HepG2 (cell line): ENCODE results near the gene KDM2B. TPM values are rescaled to one million over a fixed set of nuclear protein-coding genes. Genes with fewer than 3 reads are reported as not detected.

Source experiments
- ATAC-seq: fragments of 200-7000 bp; cut with Tn5 transposase; 3 replicates; pipeline ENCODE4 v1.9.1; 2020; ENCODE audit warnings: mild to moderate bottlenecking, moderate library complexity
- BruUV-seq: library from RNA; stranded (reverse); fragments of 400-500 nt; replicated peaks from 2 replicates; lab custom pipeline; 2021; lab: Mats Ljungman, UMichigan
- CTCF ChIA-PET: fragments of 300-600 bp; formaldehyde crosslinking; extraction: SDS; loops from one replicate; lab custom pipeline; 2021; ENCODE audit warnings: low total read pairs, inconsistent platforms, low intra/inter-chr PET ratio; lab: Yijun Ruan, JAX
- POLR2A ChIA-PET: fragments of 350-600 bp; sonication (Branson Sonifier 250); formaldehyde crosslinking; loops from one replicate; lab custom pipeline; 2020; ENCODE audit warnings: antibody characterized with exemption, inconsistent platforms; lab: Yijun Ruan, JAX
- DNase-seq: peaks from one replicate; pipeline ENCODE4 v3.0.0-alpha.2; 2015; ENCODE audit warnings: low spot score
- FAIRE-seq: peaks from 3 replicates; lab custom pipeline; 2011; peaks lifted over from hg19 to GRCh38; lab: Jason Lieb, UNC
- H2AFZ ChIP-seq: one replicate; pipeline ENCODE4 v1.6.1; 2011; ENCODE audit warnings: low read length, inconsistent platforms
- H3K27ac ChIP-seq: fragments of 300-600 bp; 3 replicates; pipeline ENCODE4 v1.8.0; 2011; ENCODE audit warnings: mixed run types, mild to moderate bottlenecking, mixed read lengths, low read length, inconsistent platforms; ENCODE audit not compliant: insufficient read depth; ENCODE audit errors: extremely low read length
- H3K27me3 ChIP-seq, 2 experiments: fragments of 200-600 bp in 1 of 2; 2 replicates in 1 of 2; 3 replicates in 1 of 2; pipeline versions ENCODE4 v1.6.0 to v1.8.0; 2011; ENCODE audit warnings: low read length in 2 of 2, mild to moderate bottlenecking in 2 of 2, moderate library complexity in 2 of 2, inconsistent platforms in 1 of 2; ENCODE audit not compliant: insufficient read depth in 2 of 2, control insufficient read depth in 1 of 2
- H3K36me3 ChIP-seq, 2 experiments: fragments of 200-600 bp in 1 of 2; replicated peaks in 1 of 2; 2 replicates in 1 of 2; 3 replicates in 1 of 2; pipeline versions ENCODE4 v1.5.1 to v1.8.0; 2011; ENCODE audit warnings: low read length in 2 of 2, inconsistent platforms in 1 of 2; ENCODE audit not compliant: insufficient read depth in 2 of 2, control insufficient read depth in 1 of 2
- H3K4me1 ChIP-seq: 2 replicates; pipeline ENCODE4 v1.5.1; 2012; ENCODE audit warnings: low read length, inconsistent platforms; ENCODE audit not compliant: insufficient read depth
- H3K4me2 ChIP-seq: 2 replicates; pipeline ENCODE4 v1.6.0; 2011; ENCODE audit warnings: low read depth, low read length, inconsistent platforms
- H3K4me3 ChIP-seq, 3 experiments: fragments of 200-600 bp in 1 of 3; sonication (generic), shearing (Covaris generic) in 1 of 3; replicated peaks in 1 of 3; 2 replicates each; pipeline ENCODE4 v1.5.1; 2011 to 2016; ENCODE audit warnings: low read length in 3 of 3, inconsistent platforms in 2 of 3, low read depth in 2 of 3, mild to moderate bottlenecking in 2 of 3, control low read depth in 1 of 3, mixed read lengths in 1 of 3; ENCODE audit not compliant: insufficient read depth in 1 of 3
- H3K79me2 ChIP-seq: one replicate; pipeline ENCODE4 v1.6.1; 2011; ENCODE audit warnings: low read length, inconsistent platforms; ENCODE audit not compliant: insufficient read depth
- H3K9ac ChIP-seq: 2 replicates; pipeline ENCODE4 v1.6.0; 2011; ENCODE audit warnings: mild to moderate bottlenecking, low read depth, low read length, inconsistent platforms; ENCODE audit not compliant: insufficient read depth
- H3K9me3 ChIP-seq: 2 replicates; pipeline ENCODE4 v1.5.1; 2012; ENCODE audit warnings: mild to moderate bottlenecking, low read length
- H4K20me1 ChIP-seq: 2 replicates; pipeline ENCODE4 v1.6.0; 2011; ENCODE audit warnings: inconsistent platforms, mild to moderate bottlenecking, low read length, moderate library complexity; ENCODE audit not compliant: insufficient read depth
- ETV6 ChIP-seq: sonication (generic); formaldehyde crosslinking; conservative IDR thresholded peaks from 2 replicates; pipeline ENCODE4 v1.4.0; 2020; ENCODE audit warnings: missing genetic modification reagents
- FOXC1 ChIP-seq: sonication (generic); formaldehyde crosslinking; IDR thresholded peaks from 2 replicates; pipeline ENCODE4 v1.8.0; 2022; ENCODE audit warnings: mild to moderate bottlenecking, missing genetic modification reagents, borderline replicate concordance
- IRF2 ChIP-seq: IDR thresholded peaks from 2 replicates; pipeline ENCODE4 v1.6.1; 2018; ENCODE audit warnings: missing genetic modification reagents, missing compliant biosample characterization
- KLF6 ChIP-seq: IDR thresholded peaks from 2 replicates; pipeline ENCODE4 v1.8.0; 2016; ENCODE audit warnings: missing biosample characterization, missing genetic modification reagents
- PHF20 ChIP-seq: sonication (generic); formaldehyde crosslinking; IDR thresholded peaks from 2 replicates; pipeline ENCODE4 v1.5.0; 2020; ENCODE audit warnings: mild to moderate bottlenecking, missing genetic modification reagents
- THAP11 ChIP-seq: IDR thresholded peaks from 2 replicates; pipeline ENCODE4 v1.6.1; 2016; ENCODE audit warnings: missing biosample characterization, missing genetic modification reagents
- ZKSCAN5 ChIP-seq: sonication (generic); formaldehyde crosslinking; IDR thresholded peaks from 2 replicates; pipeline ENCODE4 v1.5.1; 2020; ENCODE audit warnings: mild to moderate bottlenecking, missing genetic modification reagents
- ZNF33A ChIP-seq: sonication (generic); formaldehyde crosslinking; IDR thresholded peaks from 2 replicates; pipeline ENCODE4 v1.5.1; 2020; ENCODE audit warnings: missing genetic modification reagents, mild to moderate bottlenecking, moderate library complexity, borderline replicate concordance
- ZNF350 ChIP-seq: sonication (generic); formaldehyde crosslinking; IDR thresholded peaks from 2 replicates; pipeline ENCODE4 v1.4.0; 2020; ENCODE audit warnings: mild to moderate bottlenecking, low read depth, missing genetic modification reagents, borderline replicate concordance
- ZNF589 ChIP-seq: sonication (generic); formaldehyde crosslinking; conservative IDR thresholded peaks from 2 replicates; pipeline ENCODE4 v1.8.0; 2022; ENCODE audit warnings: mild to moderate bottlenecking, moderate library complexity, missing genetic modification reagents
- WGBS: methylation state at CpG from one replicate; pipeline ENCODE4 v1.1.6; 2017; ENCODE audit warnings: low lambda C conversion rate; 5-methylcytosine and 5-hydroxymethylcytosine counted together
- in situ Hi-C: cut with HindIII; loops from 2 replicates; pipeline ENCODE4 v1.10.0; 2017; ENCODE audit warnings: low pct_unique_long_range_greater_than_20kb; ENCODE audit not compliant: extremely low pct_ligation_motif_present
- intact Hi-C: fragments of 100-400 bp; cut with micrococcal nuclease; formaldehyde crosslinking; loops from one replicate; pipeline ENCODE4 v1.10.0; 2022; ENCODE audit not compliant: unreplicated experiment
- polyA plus RNA-seq, 8 experiments: library from polyadenylated mRNA; depleted of rRNA in 3 of 8; stranded (reverse) in 7 of 8; unstranded in 1 of 8; fragments of >200 nt; fragmentation: Illumina TruSeq in 4 of 8; extraction: Trizol in 4 of 8; gene quantifications; 2 replicates each; pipeline versions ENCODE4 v1.2.1 to v1.2.3, GENCODE V29; 2011 to 2016; ENCODE audit warnings: low read depth in 4 of 8, missing spikeins in 1 of 8, mixed read lengths in 1 of 8; ENCODE audit not compliant: insufficient read depth in 1 of 8
- total RNA-seq, 5 experiments: library from RNA; depleted of rRNA; stranded (reverse); fragments of >200 nt; fragmentation: Illumina TruSeq; extraction: Trizol; gene quantifications; 2 replicates each; pipeline ENCODE4 v1.2.3, GENCODE V29; 2016; ENCODE audit warnings: low read depth in 1 of 5
- TF ChIP-seq, protein P1 (sequence below), 2 experiments: fragments of 450-650 bp in 1 of 2; sonication (generic) in 1 of 2; formaldehyde crosslinking in 1 of 2; IDR thresholded peaks; 2 replicates each; pipeline versions ENCODE4 v1.6.1 to v1.8.0; 2016 to 2022; ENCODE audit warnings: antibody characterized with exemption in 1 of 2, mild to moderate bottlenecking in 1 of 2, missing genetic modification reagents in 1 of 2
- TF ChIP-seq, protein P2 (sequence below): sonication (generic); formaldehyde crosslinking; IDR thresholded peaks from 2 replicates; pipeline ENCODE4 v1.5.1; 2020; ENCODE audit warnings: mild to moderate bottlenecking, missing genetic modification reagents
- TF ChIP-seq, protein P3 (sequence below): sonication (generic); formaldehyde crosslinking; IDR thresholded peaks from 2 replicates; pipeline ENCODE4 v1.4.0; 2020; ENCODE audit warnings: mild to moderate bottlenecking, missing genetic modification reagents

KDM2B gene
- total and polyA plus RNA-seq, 2 of the 13 experiments (the other 11 are each of a cell fraction or from before 2014, with no cell fraction given), result 17.5 to 26.1 TPM

DNA sequence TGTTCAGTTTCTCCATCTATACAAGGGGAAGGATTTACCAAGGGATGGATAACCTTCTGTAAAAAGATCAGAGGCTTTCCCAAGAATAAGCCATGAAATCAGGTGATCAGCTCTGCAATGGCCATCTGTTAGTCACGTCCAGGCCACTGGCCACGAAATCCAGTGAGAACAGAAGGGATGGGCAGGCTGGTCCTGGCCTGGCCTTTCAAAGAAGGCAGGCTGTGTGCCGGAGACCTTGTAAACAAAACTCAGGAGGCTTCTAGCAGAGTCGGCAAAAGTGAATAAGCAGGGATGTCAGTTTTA lies 112.4 kb downstream of the KDM2B start:
- no peak overlapping the region for H2AFZ ChIP-seq
- H3K79me2 ChIP-seq, result peaks cover 29% of the 10 kb centered on the region
- peak overlapping the region; percentile 98 for H3K4me2 ChIP-seq
- DNase-seq, result no peak
- no peak overlapping the region for H3K27ac ChIP-seq
- in situ Hi-C loops (no loop called here), intact Hi-C loops (no loop called here)
- CTCF ChIA-PET, result no interaction called here
- H3K9ac ChIP-seq, result no peak overlapping the region
- peaks cover 4 to 7% of the 10 kb centered on the region in 2 experiments; a peak in 2 of 5 replicates for H3K36me3 ChIP-seq
- H3K4me1 ChIP-seq, result peaks cover 52% of the 10 kb centered on the region
- H4K20me1 ChIP-seq, result peaks cover 7% of the 10 kb centered on the region
- H3K9me3 ChIP-seq, result no peaks in the 10 kb centered on the region
- no peak for ATAC-seq
- POLR2A ChIA-PET, result interaction anchor here (1.5 kb wide), 1 partner anchor 22 kb away, joined by 8 read pairs; no protein-coding TSS in a partner anchor
- WGBS, result 25% methylated on average over 4 of the region's 4 CpGs
- no TSS peak for BruUV-seq
- FAIRE-seq, result no peak
- H3K27me3 ChIP-seq, result no peaks in the 10 kb centered on the region
- H3K4me3 ChIP-seq, result peak overlapping the region in 2 of 3 experiments; percentile 66 to 87; a peak in 2 of 6 replicates
- TF ChIP-seq ZKSCAN5 (CRISPR knock-in tag) (no peak), KLF6 (no peak), IRF2 (CRISPR knock-in tag) (no peak), ZNF350 (CRISPR knock-in tag) (no peak), ETV6 (CRISPR knock-in tag) (no peak), ZNF589 (CRISPR knock-in tag) (no peak), FOXC1 (CRISPR knock-in tag) (no peak), ZNF33A (no peak), THAP11 (CRISPR knock-in tag) (no peak), PHF20 (no peak)
- TF ChIP-seq, protein P1, sequence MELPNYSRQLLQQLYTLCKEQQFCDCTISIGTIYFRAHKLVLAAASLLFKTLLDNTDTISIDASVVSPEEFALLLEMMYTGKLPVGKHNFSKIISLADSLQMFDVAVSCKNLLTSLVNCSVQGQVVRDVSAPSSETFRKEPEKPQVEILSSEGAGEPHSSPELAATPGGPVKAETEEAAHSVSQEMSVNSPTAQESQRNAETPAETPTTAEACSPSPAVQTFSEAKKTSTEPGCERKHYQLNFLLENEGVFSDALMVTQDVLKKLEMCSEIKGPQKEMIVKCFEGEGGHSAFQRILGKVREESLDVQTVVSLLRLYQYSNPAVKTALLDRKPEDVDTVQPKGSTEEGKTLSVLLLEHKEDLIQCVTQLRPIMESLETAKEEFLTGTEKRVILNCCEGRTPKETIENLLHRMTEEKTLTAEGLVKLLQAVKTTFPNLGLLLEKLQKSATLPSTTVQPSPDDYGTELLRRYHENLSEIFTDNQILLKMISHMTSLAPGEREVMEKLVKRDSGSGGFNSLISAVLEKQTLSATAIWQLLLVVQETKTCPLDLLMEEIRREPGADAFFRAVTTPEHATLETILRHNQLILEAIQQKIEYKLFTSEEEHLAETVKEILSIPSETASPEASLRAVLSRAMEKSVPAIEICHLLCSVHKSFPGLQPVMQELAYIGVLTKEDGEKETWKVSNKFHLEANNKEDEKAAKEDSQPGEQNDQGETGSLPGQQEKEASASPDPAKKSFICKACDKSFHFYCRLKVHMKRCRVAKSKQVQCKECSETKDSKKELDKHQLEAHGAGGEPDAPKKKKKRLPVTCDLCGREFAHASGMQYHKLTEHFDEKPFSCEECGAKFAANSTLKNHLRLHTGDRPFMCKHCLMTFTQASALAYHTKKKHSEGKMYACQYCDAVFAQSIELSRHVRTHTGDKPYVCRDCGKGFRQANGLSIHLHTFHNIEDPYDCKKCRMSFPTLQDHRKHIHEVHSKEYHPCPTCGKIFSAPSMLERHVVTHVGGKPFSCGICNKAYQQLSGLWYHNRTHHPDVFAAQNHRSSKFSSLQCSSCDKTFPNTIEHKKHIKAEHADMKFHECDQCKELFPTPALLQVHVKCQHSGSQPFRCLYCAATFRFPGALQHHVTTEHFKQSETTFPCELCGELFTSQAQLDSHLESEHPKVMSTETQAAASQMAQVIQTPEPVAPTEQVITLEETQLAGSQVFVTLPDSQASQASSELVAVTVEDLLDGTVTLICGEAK (IDR thresholded peaks at IDR 0.05), result no peak
- TF ChIP-seq, protein P1 (CRISPR knock-in tag; IDR thresholded peaks at IDR 0.05), result no peak
- TF ChIP-seq, protein P2, sequence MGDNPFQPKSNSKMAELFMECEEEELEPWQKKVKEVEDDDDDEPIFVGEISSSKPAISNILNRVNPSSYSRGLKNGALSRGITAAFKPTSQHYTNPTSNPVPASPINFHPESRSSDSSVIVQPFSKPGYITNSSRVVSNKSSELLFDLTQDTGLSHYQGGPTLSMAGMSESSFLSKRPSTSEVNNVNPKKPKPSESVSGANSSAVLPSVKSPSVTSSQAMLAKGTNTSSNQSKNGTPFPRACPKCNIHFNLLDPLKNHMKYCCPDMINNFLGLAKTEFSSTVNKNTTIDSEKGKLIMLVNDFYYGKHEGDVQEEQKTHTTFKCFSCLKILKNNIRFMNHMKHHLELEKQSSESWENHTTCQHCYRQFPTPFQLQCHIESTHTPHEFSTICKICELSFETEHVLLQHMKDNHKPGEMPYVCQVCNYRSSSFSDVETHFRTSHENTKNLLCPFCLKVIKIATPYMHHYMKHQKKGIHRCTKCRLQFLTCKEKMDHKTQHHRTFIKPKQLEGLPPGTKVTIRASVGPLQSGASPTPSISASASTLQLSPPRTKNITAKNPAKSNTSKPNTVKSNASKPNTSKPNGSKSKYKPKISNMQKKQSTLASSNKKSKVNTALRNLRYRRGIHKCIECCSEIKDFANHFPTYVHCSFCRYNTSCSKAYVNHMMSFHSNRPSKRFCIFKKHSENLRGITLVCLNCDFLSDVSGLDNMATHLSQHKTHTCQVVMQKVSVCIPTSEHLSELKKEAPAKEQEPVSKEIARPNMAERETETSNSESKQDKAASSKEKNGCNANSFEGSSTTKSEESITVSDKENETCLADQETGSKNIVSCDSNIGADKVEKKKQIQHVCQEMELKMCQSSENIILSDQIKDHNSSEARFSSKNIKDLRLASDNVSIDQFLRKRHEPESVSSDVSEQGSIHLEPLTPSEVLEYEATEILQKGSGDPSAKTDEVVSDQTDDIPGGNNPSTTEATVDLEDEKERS, result no peak
- TF ChIP-seq, protein P3, sequence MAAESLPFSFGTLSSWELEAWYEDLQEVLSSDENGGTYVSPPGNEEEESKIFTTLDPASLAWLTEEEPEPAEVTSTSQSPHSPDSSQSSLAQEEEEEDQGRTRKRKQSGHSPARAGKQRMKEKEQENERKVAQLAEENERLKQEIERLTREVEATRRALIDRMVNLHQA (CRISPR knock-in tag), result no peak
